ENCODE measurements around the gene PCCB. TPM values are rescaled to one million over a fixed set of nuclear protein-coding genes. Genes with fewer than 3 reads are reported as not detected.

PCCB gene
- total and polyA plus RNA-seq, 2 donors (not counting 3 experiments of a cell fraction or from before 2014, with no cell fraction given): 28.6 to 36.5 TPM

- FAIRE-seq (no peak), DNase-seq (ENCODE audit: low read depth, low spot score) (no peak)
- Histone ChIP-seq H3K36me3 (ENCODE audit: control insufficient read depth in 2 of 2, extremely low read depth in 1 of 2, insufficient read depth in 2 of 2, low read length in 2 of 2) (peaks cover 3 to 5% of the 10 kb centered on the region in 2 experiments), H3K4me2 (ENCODE audit: insufficient read depth, low read length) (no peak overlapping the region), H3K27me3 (ENCODE audit: control insufficient read depth in 2 of 2, insufficient read depth in 2 of 2, low read length in 2 of 2) (no peaks in the 10 kb centered on the region), H3K9me3 (replicated peaks; ENCODE audit: control insufficient read depth, insufficient read depth, low read length) (no peaks in the 10 kb centered on the region), H2AFZ (ENCODE audit: low read depth, low read length) (no peak overlapping the region), H3K4me3 (replicated peaks in 1 of 3; ENCODE audit: insufficient read depth in 1 of 3, low read depth in 1 of 3, low read length in 3 of 3) (no peak overlapping the region), H3K9me1 (replicated peaks; ENCODE audit: control insufficient read depth, extremely low read depth, insufficient read depth, low read length) (no peaks in the 10 kb centered on the region), H3K4me1 (ENCODE audit: control insufficient read depth, extremely low read depth, insufficient read depth, low read length) (no peaks in the 10 kb centered on the region), H3K9ac (replicated peaks; ENCODE audit: extremely low read depth, insufficient read depth, low read length) (no peak overlapping the region), H3K79me2 (ENCODE audit: control insufficient read depth, insufficient read depth, low read length) (no peaks in the 10 kb centered on the region), H3K27ac (ENCODE audit: insufficient read depth, low read depth, low read length) (no peak overlapping the region), H4K20me1 (replicated peaks; ENCODE audit: control insufficient read depth, extremely low read depth, insufficient read depth, low read length) (no peaks in the 10 kb centered on the region)
- dilution Hi-C loops (cut with MboI; ENCODE audit: extremely low pct_ligation_motif_present, low sequenced_read_pairs): no loop called here
- CTCF ChIA-PET: interaction anchor here (1.7 to 1.9 kb wide), 3 partner anchors 12 to 458 kb away, joined by 4 to 8 read pairs (median 7); partner anchors contain the start of gene STAG1
- TF ChIP-seq POLR2A (IDR thresholded peaks at IDR 0.05; ENCODE audit: low read depth, low read length): no peak
- POLR2A ChIA-PET: no interaction called here
- intact Hi-C loops (cut with micrococcal nuclease): no loop called here
- BruUV-seq (replicated peaks): no TSS peak
Observed at GRCh38 chr3:136294176-136294575, 44.0 kb downstream of the PCCB start.

- intact Hi-C loops (cut with micrococcal nuclease): no loop called here
- no peaks in the 10 kb centered on the region for H4K20me1 ChIP-seq (replicated peaks; ENCODE audit: control insufficient read depth, extremely low read depth, insufficient read depth, low read length)
- H3K79me2 ChIP-seq (ENCODE audit: control insufficient read depth, insufficient read depth, low read length): no peaks in the 10 kb centered on the region
- H3K9me1 ChIP-seq (replicated peaks; ENCODE audit: control insufficient read depth, extremely low read depth, insufficient read depth, low read length): no peaks in the 10 kb centered on the region
- BruUV-seq (replicated peaks): no TSS peak
- no peak for FAIRE-seq
- H3K9ac ChIP-seq (replicated peaks; ENCODE audit: extremely low read depth, insufficient read depth, low read length): no peak overlapping the region
- H3K27me3 ChIP-seq (ENCODE audit: control insufficient read depth in 2 of 2, insufficient read depth in 2 of 2, low read length in 2 of 2): no peaks in the 10 kb centered on the region
- H3K36me3 ChIP-seq (ENCODE audit: control insufficient read depth in 2 of 2, extremely low read depth in 1 of 2, insufficient read depth in 2 of 2, low read length in 2 of 2): peaks cover 3 to 11% of the 10 kb centered on the region in 2 experiments
- CTCF ChIA-PET: no interaction called here
- dilution Hi-C loops (cut with MboI; ENCODE audit: extremely low pct_ligation_motif_present, low sequenced_read_pairs): no loop called here
- no peak for DNase-seq (ENCODE audit: low read depth, low spot score)
- H3K27ac ChIP-seq (ENCODE audit: insufficient read depth, low read depth, low read length): no peak overlapping the region
- H3K9me3 ChIP-seq (replicated peaks; ENCODE audit: control insufficient read depth, insufficient read depth, low read length): no peaks in the 10 kb centered on the region
- no peak overlapping the region for H3K4me2 ChIP-seq (ENCODE audit: insufficient read depth, low read length)
- TF ChIP-seq EZH2 (IDR thresholded peaks at IDR 0.05; ENCODE audit: borderline replicate concordance, low read depth, low read length, severe bottlenecking): no peak
- no peak for TF ChIP-seq GATA2 (IDR thresholded peaks at IDR 0.05; ENCODE audit: insufficient read depth, insufficient read length, low read depth, low read length)
- TF ChIP-seq CTCF (IDR thresholded peaks at IDR 0.05; ENCODE audit: extremely low read depth in 1 of 2, insufficient read depth in 1 of 2, low read depth in 1 of 2, low read length in 2 of 2): no peak
- TF ChIP-seq MYC (IDR thresholded peaks at IDR 0.05; ENCODE audit: low read depth, low read length): no peak
- no peak for TF ChIP-seq MAX (IDR thresholded peaks at IDR 0.05; ENCODE audit: insufficient read depth, insufficient read length)
- TF ChIP-seq POLR2A (IDR thresholded peaks at IDR 0.05; ENCODE audit: low read depth, low read length): no peak
- TF ChIP-seq JUN (IDR thresholded peaks at IDR 0.05; ENCODE audit: borderline replicate concordance, insufficient read depth, insufficient read length, low read depth): no peak
- no peak for TF ChIP-seq FOS (IDR thresholded peaks at IDR 0.05; ENCODE audit: borderline replicate concordance, insufficient read depth, low read length)
- no peak for TF ChIP-seq POLR2AphosphoS5 (IDR thresholded peaks at IDR 0.05; ENCODE audit: insufficient read depth, low read depth, low read length)
- H3K4me1 ChIP-seq (ENCODE audit: control insufficient read depth, extremely low read depth, insufficient read depth, low read length): no peaks in the 10 kb centered on the region
- H2AFZ ChIP-seq (ENCODE audit: low read depth, low read length): no peak overlapping the region
- no peak overlapping the region for H3K4me3 ChIP-seq (replicated peaks in 1 of 3; ENCODE audit: insufficient read depth in 1 of 3, low read depth in 1 of 3, low read length in 3 of 3)
- POLR2A ChIA-PET: no interaction called here
Observed at GRCh38 chr3:136296960-136297359, 46.8 kb downstream of the PCCB start.

All from endothelial cell of umbilical vein (primary cell).